HG03460 (cell line): ENCODE data around the gene SELENBP1.
"Not testable (repeated sequence)": the region's sequence is repeated elsewhere in the genome, so short reads cannot be mapped to it uniquely, and the experiment has no call there.

Experiments
- ATAC-seq: cut with Tn5 transposase; IDR thresholded peaks from one replicate; pipeline ENCODE4 v1.9.1; 2021; ENCODE audit not compliant: unreplicated experiment

SELENBP1 gene

GRCh38 chr1:151384584-151384983 lies 12.1 kb upstream of the SELENBP1 start:
- ATAC-seq: no peak

DNA sequence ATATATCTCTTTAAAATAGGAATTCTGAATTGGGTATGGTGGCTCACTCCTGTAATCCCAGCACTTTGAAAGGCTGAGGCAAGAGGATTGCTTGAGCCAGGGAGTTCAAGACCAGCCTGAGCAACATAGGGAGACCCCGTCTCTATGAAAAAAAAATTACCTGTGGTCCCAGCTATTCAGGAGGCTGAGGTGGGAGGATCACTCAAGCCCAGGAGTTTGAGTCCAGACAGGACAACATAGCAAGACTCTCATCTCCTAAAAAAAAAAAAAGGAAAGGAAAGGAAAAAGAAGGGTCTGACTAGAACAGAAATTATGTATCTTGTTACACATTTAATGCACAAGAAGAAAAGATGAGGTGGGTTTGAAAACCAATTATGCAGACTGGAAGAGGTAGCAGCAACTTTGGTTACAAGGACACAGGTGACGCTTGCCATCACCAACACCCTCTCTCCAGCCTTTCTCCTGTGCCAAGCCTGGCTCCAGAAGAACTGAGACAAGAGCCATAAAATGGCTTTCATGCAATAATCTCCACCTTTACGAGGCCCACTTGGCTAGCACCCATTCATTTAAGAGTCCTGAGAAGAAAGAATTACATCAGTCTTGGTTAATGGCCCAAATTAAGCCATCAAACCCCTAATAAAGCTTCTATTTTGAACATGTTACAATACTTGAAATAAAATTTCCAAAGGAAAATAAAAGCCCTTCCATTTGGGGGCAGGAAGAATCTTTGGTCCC lies 4.8 kb upstream of the SELENBP1 start:
- ATAC-seq: no peak

- no peak for ATAC-seq
Measured at GRCh38 chr1:151373196-151373595, 691 bp upstream of the SELENBP1 start.

DNA sequence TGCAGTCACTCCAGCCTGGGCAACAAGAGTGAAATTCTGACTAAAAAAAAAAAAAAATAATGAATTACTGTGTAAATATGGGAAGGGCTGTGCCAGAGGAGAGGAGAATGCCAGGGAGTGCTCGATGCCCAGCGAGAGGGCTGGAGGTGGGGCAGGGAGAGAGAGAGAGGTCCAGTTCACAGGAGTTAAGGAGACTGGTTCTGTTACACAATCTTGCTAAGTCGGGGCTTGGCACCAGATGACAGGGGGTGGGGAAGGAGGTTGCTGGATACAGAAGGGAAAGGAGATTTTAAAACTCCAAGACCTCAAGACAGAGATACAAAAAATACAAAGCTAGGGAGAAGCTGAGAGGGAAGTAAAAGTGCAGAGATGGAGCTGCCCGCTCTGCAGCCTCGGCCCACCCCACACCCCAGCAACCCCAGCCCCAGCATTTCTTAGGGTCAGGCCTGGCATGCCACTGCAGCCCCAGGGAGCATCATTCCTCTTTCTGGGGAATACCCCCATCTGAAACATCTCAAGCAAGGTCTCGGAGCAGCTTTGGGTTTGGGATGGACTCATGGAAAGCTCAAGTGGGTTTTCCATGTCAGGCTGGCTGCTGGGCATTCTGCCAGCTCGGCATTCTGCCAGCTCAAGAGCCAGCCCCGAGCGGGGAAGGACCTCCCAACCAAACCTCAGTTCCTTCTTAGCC lies 991 bp downstream of the SELENBP1 start:
- no peak for ATAC-seq

DNA sequence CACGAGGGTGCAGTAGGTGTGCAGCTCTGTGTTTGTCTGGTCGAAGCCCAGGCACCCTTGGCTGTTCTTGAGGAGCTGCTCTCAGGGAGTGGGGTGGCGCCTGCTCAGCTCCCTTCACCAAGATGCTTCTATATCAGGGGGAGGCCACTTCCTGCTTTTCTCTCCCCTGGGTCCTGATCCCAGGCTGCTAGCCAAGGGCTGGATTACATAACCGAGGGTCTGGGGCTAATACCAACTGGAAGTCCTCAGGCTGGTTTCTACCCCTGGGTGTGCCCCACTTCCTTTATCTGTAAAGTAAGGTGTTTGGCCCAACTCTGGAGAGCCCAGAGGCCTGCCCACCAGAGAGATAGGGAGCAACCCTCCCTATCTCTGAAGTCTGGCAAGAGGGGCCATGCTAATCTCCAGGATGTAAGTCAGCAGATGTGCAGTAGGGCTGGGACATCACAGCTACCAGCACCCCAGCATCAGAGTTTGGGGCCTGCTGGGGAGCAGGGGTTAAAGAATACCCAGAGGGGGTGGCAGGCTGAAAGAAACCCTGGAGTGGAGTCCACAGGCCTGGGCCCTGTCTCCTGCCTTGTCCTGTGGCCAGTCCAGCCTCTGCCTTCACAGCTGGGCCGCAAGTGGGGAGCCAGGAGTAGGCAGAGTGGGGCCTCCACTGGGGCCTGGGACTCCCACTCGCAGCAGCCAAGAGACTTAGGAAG lies 2.1 kb downstream of the SELENBP1 start:
- ATAC-seq: no peak

GRCh38 chr1:151369621-151370048 lies 2.9 kb downstream of the SELENBP1 start:
- no peak for ATAC-seq

GRCh38 chr1:151369302-151369610 lies 3.2 kb downstream of the SELENBP1 start:
- ATAC-seq: no peak

GRCh38 chr1:151368393-151369301 lies 3.9 kb downstream of the SELENBP1 start:
- no peak for ATAC-seq

- ATAC-seq: no peak
Measured at GRCh38 chr1:151367658-151368392, 4.7 kb downstream of the SELENBP1 start.

DNA sequence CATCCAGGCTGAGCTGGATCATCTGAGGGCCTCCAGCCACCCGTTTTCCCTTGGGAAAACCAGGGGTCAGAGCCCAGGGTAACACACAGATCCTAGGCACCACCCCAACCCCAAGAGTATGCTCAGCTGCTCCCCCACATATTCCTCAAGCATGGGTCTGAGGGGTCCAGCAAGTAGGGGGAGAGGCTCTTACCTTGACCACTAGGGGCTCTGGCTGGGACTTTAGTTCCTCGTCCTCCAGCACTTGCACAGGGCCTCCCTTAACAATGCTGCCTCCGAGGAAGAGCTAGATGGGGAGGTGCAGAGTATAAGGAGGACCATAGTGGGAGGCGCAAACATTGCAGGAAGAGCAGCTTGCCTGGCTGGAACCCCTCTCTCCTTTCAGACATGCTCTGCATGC lies 7.5 kb downstream of the SELENBP1 start:
- no peak for ATAC-seq

DNA sequence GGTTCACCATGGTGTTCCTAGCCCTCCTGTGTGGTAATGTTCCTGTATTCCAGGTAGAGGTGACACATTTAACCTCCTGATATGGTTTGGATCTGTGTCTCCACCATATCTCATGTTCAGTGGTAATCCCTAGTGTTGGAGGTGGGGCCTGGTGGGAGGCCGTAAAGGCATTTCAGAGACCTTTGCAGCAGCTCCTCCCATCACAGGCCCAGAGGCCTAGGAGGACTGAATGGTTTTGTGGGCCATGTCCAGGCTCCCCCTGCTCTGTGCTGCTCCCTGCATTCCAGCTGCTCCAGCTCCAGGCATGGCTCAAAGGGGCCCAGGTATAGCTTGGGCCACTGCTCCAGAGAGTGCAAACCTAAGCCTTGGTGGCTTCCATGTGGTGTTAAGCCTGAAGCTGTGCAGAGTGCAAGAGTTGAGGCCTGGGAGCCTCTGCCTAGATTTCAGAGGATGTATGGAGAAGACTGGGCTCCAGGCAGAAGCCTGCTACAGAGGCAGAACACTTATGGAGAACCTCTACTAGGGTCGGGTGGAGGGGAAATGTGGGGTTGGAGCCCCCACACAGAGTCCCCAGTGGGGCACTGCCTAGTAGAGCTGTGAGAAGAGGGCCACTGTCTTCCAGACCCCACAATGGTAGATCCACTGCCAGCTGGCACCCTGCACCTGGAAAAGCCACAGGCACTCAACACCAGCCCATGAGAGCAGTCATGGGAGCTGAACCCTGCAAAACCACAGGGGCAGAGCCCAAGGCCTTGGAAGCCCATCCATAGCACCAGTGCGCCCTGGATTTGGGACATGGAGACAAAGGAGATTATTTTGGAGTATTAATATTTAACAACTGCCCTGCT lies 10.0 kb downstream of the SELENBP1 start:
- no peak for ATAC-seq

DNA sequence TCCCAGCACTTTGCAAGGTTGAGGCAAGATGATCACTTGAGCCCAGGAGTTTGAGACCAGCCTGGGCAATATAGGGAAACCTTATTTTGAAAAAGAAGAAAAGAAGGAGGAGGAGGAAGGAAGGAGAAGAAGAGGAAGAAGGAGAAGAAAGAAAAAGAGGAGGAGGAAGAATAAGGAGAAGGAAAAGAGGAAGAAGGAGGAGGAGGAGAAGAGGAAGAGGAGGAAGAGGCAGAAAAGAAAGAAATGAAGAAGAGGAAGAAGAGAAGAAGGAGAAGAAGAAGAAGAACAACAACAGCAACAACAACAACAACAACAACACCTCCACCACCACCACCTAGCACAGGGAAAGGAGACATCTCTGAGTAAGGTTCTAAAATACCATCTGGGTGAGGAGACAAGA lies 10.6 kb downstream of the SELENBP1 start:
- ATAC-seq: no peak

- ATAC-seq: no peak
Measured at GRCh38 chr1:151356696-151357095, 15.8 kb downstream of the SELENBP1 start.

- ATAC-seq: no peak
Measured at GRCh38 chr1:151352021-151352718, 20.3 kb downstream of the SELENBP1 start.

GRCh38 chr1:151350323-151350722 lies 22.2 kb downstream of the SELENBP1 start:
- ATAC-seq: not testable (repeated sequence)

DNA sequence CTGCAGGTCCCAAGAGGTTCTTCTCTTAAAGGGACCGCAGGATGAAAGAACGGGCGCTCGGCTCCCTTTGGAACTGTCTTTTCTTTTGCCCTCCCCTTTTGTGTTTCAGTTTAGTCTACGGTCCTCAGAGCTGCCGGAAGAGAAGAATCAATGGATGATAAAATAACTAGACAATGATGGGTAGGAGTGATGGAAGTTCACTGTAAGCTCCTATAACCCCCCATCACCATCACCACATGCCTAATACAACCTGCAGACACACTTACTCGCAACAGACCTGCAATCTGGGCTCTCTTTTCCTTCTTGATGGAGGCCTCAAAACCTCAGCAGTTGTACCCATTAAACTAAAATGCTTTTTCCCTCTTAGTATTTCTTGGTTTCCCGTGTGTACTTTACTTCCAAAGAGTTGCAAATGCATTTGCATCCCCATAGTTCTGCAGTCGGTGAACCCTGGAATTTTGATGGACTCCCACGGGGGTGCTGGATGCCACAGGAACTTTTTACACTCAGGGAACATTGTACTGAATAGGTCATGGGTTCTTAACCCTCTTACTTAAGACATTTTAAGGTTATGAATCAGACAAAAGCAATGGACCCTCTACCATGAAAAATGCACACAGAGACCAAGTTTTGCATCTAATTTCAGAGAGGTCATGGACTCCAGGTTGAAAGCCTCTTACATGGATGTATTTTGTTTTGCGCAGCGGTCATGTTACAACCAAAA lies 24.8 kb downstream of the SELENBP1 start:
- no peak for ATAC-seq

DNA sequence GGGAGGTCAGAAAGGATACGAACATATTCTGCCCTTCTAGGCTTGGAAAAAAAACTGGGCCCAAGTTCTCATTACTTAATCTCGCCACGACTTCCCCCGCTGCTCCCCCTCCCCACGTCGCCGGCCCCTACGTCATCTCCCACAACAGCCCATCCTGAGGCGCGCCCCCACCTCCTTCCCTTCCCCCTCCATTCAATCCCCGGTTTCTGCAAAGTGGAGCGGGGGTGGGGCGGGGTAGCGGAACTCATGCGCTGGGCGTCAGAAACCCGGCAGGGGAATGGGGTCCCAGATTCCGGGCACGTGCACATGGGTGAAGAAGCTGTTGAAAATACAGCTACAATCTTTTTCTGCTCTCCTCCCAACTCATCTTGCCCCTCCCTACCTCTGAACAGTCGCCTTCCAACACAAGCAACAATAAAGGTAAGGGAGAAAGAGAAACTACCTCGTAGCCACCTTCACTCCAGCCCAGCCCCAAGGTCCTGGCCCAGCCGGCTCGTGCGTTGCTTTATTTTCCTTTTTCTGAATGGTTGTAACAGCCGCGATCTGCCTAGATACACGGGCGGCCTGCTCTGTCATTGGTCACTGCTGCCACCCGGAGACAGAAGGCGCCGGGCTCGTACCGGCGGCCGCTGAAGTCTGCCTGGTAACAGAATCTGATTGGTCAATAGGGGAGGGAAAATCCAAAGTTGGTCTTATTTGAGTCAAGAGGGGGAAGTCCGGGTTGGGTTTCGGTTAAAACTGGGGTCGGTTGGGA lies 25.6 kb downstream of the SELENBP1 start, which contains the start of gene RFX5:
RFX5 (minus strand) TSS at position 484 of the 754 bp plus-strand sequence. CDS start 932 bp downstream, outside the sequence.
- peak; percentile 98 for ATAC-seq
